Ureter (tissue), 1 donor: Measurements from ENCODE around the gene LPIN1. TPM values are rescaled to one million over a fixed set of nuclear protein-coding genes. Genes with fewer than 3 reads are reported as not detected.

Experiments used
- DNase-seq: peaks from one replicate; pipeline ENCODE4 v3.0.0-alpha.2; 2020; ENCODE audit warnings: low spot score
- total RNA-seq: library from RNA; stranded (reverse); gene quantifications from one replicate; pipeline ENCODE4 v1.2.4, GENCODE V29; 2023
- donor health status: DM: yes; HTN: yes; CAD: no.

LPIN1 gene
- total RNA-seq, 1 donor from 2014 or later: 32.3 TPM

DNA sequence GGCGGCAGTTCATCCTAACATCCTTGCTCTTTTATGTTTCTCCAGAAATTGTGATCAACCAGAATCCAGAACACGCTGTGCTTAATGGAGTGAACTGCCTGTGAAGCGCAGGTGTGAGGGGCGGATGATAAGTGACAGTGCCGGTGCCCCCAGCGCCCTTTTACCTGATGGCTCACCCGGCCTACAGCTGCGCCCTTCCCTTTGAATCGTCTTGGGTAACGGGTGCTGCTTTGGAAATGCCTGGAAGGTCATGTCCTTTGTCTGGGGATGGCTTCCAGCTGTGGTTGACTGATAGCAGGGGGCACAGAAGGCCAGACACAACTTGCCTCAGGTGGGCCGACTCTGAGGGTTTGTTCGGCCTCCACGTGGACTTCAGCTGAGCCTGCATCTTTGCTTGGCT, 119.4 kb downstream of the LPIN1 start:
- DNase-seq: no peak

DNA sequence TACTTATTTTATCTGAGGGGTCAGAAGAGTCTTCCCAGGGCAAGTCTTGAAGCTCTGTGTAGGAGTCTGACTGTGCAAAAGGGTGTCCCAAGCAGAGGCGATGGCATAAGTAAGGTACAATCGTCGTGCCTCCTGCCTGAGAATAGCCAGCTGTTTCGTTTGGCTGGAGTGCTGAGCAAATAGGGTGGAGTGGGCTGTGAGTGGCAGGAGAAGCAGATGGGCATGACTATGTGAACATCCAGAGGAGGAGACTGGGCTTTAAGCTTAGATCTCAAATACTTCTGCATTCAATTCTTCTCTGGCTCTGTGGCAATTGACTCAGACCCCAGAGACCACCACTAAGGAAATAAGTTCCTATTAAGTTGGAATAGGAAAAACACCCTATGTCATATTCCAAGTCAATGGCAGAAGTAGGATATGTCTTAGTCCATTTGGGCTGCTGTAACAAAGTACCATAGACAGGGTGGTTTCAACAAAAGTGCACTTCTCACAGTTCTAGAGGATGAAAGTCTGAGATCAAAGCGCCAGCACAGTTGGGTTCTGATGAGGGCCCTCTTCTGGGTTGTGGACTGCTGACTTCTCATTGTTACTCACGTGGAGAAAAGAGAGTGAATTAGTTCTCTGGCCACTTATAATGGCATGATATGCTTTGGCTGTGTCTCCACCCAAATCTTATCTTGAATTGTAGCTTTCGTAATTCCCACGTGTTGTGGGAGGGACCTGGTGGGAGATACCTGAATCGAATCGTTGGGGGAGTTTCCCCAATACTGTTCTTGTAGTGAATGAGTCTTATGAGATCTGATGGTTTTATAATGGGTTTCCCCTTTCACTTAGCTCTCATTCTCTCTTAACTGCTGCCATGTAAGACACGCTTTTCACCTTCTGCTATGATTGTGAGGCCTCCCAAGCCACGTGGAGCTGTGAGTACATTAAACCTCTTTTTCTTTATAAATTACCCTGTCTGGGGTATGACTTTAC, 120.2 kb downstream of the LPIN1 start:
- no peak for DNase-seq

DNA sequence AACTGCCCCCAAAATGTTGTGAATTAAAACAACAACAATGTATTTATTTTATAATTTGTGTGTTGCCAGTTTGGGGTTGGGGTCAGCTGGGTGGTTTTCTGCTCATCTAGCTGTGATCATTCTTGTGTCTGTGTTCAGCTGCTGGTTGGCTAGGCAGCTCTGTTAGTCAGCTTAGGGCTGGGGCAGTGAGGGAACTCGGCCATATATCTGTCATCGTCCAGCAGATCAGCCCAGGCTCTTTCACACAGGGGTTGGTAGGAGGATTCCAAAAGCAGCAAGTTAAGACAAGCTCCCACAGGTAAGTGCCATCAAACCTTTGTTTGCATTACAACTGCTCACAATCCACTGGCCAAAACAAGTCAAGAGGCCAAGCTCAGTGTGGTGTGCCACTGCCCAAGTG, 121.5 kb downstream of the LPIN1 start:
- DNase-seq: no peak

DNA sequence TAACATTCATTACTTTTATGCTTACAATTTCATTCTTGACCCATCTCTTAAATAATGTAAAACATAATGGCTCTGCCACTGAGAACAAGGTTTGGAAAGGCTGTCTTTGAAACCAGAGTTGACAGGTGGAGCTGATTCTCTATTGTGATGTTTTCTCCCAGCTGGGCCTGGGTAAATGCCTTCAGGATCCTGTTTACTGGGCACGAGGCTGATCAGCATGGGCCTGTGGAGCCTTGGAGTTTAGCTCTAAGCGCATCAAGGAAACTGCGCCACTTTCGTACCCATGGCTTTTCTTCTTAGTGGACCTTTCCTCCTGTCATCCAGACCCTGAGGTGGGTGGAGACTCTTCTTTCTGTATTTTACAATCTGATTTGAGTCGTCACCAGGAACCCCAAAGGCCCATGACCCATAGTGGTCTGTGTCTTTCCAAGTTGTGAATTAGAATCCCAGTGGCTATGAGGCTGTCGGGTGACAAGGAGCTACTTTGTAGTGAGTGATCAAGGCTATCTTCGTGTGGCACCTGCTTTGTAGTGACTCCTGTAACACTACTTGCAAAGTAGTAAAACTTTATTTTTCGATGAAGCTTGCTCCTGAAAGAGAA, 123.1 kb downstream of the LPIN1 start:
- DNase-seq: no peak

DNA sequence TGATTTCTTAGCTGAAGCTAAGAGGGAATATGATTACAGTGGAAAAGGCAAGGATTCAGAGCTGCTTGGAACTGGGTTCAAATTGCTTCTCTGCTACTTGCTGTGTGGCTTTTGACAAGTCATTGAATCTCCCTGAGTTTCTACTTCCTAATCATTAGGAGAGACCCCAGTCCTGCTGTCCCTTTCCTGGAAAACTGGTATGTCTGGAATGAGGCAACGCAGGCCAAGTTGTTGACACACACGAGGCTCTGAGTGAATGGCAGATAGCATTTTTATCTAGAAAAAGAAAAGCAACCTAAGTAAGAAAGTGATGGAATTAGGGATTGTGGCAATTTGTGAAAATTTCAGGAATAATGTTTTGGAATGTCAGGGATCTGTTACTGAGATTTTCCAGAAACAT, 123.6 kb downstream of the LPIN1 start:
- DNase-seq: no peak

DNA sequence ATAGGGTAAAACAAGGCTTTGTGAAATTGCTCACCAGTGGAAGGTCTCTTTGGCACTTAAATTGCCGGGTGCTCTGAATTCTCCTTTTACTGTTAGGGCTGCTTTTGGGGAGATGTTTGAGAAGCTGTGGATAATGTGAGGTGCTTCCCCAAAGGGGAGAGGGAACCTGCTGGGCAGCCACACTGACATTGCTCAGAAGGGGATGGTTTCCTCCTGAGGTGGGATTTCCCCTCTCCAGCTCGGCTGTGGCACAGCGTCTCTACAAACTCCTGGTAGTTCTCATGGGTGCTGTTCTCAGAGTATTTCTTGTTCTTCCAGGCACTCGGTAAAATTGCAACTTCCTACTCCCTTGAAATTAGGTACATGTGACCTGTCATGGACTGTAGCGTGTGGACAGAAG, 124.2 kb downstream of the LPIN1 start:
- DNase-seq: no peak

DNA sequence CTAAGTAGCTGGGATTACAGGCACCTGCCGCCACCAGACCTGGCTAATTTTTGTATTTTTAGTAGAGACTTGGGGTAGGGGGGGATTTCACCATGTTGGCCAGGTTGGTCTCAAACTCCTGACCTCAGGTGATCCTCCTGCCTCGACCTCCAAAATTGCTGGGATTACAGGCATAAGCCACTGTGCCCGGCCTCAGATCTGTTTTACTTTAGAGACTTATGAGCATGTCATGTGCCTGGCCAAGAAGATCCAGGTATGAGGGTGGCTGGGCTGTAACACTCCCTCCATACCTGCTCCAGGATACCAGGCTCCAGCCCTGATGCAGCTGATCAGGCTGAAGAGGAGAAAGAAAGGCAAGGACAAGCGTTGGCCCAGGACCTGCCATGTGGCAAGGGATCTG, 125.0 kb downstream of the LPIN1 start:
- DNase-seq: no peak

DNA sequence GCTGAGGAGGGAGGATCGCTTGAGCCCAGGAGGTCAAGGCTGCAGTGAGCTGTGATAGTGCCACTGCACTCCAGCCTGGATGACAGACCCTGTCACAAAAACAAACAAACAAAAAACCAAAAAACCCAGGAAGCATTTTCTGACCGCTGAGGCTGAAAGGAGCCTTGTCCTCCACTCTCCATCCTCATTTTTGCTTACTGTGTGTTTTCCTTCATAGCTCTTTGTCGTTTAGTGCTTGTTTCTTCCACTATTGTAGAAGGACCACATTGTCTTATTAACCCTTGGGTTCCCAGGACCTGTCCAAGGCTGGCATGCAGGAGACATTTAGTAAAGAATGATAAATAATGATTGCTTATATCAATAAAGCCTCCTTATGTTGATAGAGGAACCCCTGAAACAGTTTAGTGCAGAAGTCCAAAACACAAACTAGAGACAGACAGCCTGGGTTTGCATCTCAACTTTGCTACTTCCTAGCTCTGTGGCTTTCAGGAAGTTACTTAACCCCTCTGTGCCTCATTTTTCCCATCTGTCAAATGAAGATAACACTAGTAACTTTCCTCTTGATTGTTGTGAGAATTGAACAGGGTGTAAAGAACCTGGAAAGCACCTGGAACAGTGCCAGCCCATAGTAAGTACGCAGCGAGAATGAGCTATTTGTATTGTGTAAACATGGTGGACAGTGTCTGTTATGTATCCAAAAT, 126.0 kb downstream of the LPIN1 start:
- no peak for DNase-seq

DNA sequence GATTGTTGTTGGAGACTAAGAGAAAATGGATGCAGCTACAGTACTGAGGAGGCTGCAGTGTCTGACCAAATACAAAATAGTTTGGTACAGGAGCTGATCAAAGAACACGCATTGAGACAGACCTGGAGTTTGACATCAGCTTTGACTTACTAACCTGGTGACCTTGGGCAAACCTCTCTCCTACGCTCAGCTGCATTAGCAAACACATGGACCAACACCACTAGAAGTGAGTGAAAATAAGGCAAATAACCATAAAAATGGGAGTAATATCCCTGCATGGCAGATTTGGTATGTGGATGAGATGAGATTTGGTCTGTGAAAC, 126.5 kb downstream of the LPIN1 start:
- no peak for DNase-seq

DNA sequence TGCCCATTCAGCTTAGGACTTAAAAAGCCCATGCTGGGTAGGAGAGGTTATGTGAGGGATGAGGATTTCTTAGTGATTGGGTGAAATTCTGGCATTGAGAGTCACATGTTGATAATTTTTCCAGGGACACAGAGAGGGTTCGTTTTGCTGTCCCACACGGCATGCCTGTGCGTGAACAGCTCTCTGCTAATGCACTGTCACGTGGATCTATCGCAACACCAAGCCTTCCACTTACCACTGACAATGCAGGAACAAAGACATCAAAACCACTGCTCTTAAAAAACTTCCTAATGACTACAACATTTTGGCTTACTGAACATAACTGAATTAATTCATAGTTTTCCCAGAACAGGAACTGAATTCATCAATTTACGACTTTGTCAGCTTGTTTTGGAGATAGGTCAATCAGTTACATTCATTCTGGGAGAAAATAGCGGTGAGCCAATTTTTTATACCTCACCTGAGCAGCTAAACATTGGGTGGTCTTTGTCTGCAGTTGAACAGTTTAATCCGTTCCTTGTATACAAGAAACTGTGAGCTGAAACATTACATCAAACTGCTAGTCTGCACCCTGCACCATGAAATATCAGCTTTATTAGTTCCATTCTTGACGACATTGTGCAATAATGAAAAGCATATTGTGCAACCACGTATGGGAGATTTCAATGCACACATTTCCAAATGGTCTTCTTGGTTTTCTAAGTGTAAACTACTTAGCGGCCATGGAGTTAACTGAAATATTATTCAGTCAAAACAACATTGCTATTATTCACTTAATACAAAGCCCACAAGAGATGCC, 127.1 kb downstream of the LPIN1 start:
- no peak for DNase-seq

DNA sequence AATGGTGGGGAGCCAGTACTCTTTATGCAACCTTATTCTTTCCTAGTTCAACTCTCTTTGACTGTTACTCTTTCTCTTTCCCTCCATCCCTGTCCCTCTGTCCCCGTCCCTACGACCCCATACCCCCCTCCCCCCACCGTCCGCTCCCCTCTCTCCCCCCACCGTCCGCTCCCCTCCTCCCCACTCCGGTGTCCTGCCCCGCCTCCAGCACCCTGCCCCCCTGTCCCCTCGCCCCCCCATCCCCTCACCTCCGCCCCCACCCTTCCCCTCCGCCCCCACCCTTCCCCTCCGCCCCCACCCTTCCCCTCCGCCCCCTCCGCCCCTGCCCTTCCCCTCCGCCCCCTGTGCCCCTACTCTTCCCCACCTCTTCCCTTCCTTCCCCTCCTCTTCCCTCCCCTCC, 128.4 kb downstream of the LPIN1 start:
- no peak for DNase-seq

DNA sequence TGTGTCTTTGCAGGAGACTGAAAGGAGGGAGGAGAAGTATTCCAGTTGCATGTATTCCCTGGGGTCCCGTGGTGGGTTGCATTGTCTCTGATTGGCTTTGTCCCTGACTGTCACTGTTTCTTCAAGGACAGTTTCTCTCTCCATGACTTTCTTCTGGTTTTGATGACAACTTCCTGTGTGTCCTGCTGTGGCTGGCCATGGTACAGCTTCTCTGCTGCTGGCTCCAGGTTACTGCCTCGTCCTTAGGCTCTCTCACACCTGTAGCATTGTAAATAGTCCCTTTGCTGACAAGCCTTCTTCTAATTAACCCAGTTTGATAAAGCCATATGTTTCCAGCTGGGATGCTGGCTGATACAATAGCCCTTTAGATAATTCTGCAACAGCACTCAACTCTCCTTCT, 129.0 kb downstream of the LPIN1 start:
- no peak for DNase-seq

DNA sequence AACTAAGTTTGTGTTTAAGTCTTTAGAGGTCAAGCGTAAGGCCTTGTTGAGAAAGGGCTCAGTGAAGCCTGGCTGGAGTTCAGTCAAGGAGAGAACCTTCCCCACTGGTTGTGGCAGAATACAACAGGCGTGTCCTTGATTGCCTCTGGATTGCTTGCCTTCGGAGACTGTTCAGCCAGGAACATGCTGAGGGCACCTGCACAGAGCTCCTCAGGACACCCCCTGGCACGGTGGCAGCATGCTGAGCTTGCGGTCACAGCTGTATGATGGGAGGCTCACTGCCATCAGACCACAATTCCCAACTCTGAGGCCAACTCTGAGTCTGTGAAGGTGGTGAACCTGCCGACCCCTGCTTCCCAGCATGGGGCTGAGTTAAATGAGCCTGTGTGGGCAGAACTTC, 130.0 kb downstream of the LPIN1 start:
- no peak for DNase-seq

DNA sequence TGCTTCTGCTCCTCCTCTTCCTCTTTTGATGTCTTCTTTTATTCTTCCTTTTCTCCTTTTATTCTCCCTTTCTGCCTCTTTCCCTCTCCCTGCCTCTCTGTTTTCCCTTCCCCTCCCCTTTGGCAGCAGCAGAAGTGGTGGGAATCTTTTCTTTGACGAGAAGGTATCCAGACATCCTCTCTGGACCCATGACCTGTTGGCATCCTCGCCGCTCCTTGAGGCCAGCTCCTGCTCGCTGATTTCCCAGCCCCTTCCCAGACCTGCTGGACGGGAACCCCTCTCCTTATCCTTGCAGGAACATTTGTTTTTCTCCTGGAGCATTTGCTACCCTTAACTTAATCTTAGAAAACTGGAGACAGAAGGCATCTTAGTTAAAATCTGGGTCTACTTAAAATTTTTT, 130.5 kb downstream of the LPIN1 start:
- no peak for DNase-seq

Other genes with a start within 250 kb of the LPIN1 start
- gene GREB1, start 212.6 kb upstream of the LPIN1 start, total RNA-seq: 5.1 TPM
- not detected for gene NTSR2, start 76.4 kb upstream of the LPIN1 start, total RNA-seq